HG02885 (cell line): ENCODE results near the gene CST9.
"Not testable (repeated sequence)": the region's sequence is repeated elsewhere in the genome, so short reads cannot be mapped to it uniquely, and the experiment has no call there.

Source experiments
- ATAC-seq: cut with Tn5 transposase; IDR thresholded peaks from one replicate; pipeline ENCODE4 v1.9.1; 2021; ENCODE audit warnings: mild to moderate bottlenecking; ENCODE audit not compliant: unreplicated experiment, poor library complexity

CST9 gene

DNA sequence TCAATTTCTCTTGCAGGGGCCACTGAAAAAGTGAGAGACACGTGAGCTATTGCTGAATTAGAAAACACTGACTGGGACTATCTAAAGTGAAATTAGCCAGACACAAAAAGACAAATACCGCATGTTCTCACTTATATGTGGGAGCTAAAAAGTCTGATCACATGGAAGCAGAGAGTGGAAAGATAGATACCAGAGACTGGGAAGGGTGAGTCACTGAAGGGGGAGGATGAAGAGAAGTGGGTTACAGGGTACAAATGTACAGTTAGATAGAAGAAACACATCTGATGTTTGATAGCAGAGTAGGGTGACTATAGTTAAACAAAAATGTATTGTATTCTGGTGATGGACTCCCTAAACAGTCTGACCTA is 18.6 kb upstream of the CST9 start:
- ATAC-seq, result no peak

DNA sequence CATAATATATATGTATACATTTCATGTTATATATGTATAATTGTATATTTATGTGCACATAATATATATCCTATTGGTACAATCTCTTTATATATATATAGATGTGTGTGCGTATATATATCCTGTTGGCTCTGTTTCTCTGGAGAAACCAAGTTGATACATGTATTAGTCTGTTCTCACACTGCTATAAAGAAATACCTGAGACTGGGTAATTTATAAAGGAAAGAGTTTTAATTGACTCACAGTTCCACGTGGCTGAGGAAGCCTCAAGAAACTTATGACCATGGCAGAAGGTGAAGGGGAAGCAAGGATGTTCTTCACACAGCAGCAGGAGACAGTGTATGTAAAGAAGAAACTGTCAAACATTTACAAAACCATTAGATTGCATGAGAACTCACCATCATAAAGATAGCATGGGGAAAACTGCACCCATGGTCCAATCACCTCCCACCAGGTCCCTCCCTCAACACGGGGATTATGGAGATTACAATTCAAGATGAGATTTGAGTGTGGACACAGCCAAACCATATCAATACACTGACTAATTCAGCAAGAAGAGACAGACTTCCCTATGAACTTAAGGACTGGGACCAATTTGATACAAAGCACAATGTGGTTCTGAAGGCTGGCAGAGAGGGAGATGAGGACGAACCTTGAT is 18.1 kb upstream of the CST9 start:
- ATAC-seq, result no peak

DNA sequence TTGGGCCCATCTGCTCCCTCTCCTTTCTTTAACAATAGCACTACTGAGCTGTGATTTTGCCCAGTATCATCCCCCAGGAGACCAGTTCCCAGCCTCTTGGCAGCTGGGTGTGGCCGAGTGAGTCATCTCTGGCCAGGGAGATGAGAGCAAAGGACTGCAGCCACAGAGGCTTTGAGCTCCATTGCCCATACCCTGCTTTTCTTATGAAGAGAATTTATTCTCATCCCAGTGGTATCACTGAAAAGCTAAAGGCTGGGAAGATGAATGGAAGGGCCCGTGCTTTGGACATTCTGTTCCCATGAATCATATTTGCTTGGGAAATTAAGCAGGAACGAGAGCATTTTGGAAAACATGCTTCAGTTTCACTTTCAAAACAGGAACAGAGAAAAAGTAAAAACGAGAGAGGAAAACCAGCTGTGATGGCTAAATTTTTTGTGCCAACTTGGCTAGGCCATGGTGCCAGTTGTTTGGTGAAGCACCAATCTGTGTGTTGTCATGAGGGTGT is 17.2 kb upstream of the CST9 start:
- ATAC-seq, result peak; percentile 66

DNA sequence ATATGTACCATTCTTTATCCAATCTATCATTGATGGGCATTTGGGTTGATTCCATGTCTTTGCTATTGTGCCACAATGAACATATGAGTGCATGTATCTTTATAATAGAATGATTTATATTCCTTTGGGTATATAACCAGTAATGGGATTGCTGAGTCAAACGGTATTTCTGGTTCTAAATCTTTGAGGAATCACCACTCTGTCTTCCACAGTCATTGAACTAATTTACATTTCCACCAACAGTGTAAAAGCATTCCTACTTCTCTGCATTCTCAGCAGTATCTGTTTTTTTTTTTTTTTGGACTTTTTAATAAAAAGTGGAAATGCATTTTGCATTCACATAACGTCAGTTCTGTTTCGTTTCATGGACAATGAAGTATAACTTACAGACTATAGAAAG is 16.7 kb upstream of the CST9 start:
- ATAC-seq, result not testable (repeated sequence)

DNA sequence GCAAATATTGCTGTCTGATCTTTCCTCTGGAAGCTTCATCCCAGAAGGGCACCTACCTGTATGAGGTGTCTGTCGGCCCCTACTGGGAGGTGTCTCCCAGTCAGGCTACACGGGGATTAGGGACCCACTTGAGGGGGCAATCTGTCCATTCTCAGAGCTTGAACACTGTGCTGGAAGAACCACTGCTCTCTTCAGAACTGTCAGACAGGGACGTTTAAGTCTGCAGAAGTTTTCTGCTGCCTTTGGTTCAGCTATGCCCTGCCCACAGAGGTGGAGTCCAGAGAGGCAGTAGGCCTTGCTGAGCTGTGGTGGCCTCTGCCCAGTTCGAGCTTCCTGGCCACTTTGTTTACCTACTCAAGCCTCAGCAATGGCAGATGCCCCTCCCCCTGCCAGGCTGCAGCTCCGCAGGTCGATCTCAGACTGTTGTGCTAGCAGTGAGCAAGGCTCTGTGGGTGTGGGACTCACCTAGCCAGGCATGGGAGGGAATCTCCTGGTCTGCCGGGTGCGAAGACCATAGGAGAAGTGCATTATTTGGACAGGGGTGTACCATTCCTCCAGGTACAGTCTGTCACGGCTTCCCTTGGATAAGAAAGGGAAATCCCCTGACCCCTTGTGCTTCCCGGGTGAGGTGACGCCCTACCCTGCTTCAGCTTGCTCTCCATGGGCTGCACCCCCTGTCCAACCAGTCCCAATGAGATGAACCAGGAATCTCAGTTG is 15.1 kb upstream of the CST9 start:
- ATAC-seq, result not testable (repeated sequence)

DNA sequence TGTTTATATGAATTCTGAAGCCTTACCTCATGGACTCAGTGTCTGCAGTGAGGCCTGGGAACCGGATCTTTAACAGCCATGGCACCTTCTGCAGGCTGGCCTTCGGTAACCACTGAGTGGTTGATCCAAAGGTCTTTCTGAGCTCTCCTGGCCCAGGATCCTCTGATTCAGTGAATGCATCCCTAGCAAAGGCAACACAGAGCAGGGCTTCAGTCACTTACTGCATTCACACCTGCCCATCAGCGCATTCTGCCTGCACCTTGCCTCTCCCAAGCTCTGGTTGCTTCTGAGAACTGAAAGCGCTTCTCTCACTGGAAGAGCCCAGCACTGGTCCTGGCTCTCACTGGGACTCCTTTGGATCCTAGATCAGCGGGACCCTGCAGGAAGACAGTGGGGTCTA is 8.4 kb upstream of the CST9 start:
- ATAC-seq, result no peak

DNA sequence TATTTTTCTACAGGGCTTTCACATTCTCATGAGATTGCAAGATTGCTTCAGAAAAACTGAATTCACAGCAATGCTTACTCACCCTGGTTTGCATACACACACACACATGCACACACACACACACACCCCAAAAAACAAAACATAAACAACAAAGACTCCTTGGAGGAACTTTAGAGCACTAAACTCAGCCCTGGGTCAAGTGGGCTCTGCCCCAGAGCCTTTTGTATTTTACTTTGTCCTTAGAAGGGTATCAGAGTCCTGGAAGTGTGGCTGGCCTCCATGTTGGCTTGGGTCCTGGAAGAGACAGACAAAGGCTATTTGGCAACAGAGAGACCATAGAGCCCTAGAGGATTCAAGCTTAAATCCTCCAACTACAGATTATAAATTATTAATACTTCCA is 8.0 kb upstream of the CST9 start:
- no peak for ATAC-seq

DNA sequence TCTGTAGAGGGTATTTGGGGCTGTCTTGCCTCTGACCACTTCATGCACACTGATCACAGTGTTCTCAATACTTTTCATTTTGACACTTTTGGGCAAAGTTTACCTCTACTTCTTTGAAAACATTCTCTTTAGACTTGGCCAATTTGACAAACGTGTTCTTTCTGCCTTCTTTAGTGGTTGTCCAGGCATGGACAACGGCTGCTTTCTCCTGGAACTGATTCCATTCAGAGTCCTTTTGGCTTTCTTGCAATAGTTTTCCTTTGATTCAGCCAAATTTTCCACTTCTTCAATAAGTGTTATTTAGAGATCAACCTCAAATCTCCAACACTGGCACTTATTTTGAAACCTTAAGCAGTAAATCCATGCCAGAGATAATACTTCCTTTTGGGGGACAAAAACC is 6.7 kb upstream of the CST9 start:
- no peak for ATAC-seq

DNA sequence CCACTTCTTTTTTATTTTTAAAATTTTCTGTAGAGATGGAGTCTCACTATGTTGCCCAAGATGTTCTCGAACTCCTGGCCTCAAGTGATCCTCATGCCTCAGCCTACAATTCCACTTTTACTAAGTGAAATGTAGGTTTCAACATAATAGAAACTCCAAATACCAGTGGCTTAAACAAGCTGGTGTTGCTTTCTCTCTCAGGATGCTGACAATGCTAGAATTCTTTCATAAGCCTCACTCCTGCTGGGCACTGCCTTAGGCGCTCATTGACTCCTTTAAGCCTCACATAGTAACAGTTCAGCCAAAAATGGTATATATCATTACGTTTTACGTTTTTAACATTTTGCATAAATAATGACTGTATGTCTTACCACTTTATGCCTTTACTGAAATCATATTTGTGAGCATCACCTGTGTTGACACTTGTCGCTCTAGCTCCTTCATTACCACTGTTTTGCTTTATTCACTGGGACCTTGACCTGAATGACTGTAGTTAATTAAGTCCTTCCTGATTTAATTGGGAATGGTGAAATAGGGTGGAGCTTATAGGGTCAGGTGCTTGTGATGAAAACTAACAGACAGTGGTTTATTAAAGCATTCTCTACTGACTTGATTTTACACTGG is 3.9 kb upstream of the CST9 start:
- no peak for ATAC-seq

DNA sequence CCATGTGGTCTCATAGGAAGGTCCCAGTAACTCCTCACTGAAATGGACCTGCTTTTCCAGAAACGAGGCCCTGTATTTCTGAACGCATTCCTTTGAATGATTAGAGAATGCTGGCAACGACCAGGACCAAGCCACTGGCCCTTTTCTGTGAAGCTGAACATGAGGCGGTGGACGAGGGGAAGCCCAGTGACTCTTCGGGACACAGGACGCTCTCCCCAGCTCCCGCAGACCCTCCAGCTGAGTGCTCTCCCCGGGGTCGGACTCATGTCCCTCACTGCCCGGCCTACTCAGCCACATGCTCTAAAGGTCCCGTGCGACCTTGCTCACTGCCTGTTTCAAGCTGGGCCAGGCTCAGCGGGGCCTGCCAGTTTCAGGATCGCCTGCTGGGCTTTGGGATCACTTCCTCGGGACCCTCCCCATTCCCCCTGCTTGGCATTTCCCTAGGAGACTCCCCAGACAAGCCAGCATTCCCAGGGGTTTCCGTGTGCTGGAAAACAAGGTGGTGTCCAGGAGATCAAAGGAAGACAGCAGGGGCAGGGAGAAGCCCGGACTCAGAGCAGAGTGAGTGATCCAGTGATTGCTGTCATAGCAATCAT is 2.6 kb upstream of the CST9 start:
- no peak for ATAC-seq

DNA sequence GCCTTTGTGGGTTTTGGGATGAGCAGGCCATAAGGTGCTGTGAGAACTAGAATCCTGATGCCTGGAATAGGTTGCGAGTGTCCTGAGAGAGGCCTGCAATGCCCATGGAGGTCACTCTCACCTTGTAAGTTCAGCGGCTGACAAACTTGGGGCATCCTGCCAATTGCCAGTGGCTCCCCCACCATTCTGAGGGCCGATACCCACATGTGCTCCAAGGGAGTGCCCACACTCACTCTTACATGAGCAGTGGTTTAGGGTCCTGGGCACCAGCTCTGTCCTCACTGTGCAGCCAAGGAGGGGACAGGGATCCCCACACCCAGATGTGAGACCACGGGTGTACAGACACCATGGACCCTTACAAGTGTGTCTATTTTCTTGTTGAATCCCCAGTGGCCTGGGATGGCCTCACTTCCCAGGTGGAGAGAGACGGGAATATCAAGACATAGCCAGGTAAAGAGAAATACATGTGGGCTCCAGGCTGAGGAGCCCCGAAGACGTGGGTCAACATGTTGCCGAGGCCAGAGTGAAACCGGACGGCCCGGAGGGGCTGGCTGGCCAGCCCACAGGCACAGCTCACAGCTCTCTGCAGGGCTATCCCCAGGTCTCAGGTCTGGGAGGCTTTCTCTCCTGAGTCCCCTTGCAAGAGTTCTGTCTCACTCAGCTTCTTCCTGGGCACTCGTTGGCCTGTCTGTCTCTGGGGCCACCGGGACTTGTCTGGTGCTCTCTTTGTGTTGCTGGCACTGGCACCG is 2.0 kb upstream of the CST9 start:
- ATAC-seq, result no peak

DNA sequence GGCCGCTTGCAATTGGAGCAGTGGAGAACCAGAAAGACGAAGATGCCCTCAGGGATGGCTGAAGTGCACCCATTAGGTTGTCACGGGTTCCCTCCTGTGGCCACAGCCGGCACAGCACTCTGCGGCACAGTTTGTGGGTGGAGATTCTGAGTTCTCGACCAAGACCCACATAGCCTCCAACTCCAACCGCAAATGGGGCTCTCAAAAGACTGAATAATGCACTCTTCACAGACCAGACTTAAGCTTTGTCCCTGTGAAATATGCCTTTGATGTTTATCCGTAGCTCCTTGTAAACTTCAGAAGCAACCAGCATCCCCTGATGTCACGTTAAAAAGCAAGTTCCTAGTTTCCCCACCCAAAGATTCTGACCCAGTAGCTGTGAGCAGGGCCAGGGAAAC is 934 bp upstream of the CST9 start:
- ATAC-seq, result peak; percentile 95

DNA sequence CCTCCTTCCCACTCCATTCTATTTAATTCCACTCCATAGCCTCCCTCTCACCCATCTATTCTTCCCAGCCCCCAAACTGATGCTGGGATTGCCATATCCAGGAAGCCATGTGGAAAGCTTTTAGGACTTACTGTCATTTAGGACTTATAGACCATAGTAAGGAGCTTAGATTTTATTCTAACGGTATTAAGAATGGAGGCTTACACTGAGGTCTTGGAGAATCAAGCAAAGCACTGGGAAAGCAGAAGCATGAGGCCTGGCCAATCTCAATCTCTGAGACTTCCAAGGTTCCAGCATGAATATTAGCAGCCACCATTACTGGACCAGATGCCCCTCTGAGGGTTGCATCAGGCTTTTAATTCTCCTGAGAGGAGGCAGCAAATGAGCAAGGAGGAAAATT is 1.4 kb downstream of the CST9 start:
- no peak for ATAC-seq

DNA sequence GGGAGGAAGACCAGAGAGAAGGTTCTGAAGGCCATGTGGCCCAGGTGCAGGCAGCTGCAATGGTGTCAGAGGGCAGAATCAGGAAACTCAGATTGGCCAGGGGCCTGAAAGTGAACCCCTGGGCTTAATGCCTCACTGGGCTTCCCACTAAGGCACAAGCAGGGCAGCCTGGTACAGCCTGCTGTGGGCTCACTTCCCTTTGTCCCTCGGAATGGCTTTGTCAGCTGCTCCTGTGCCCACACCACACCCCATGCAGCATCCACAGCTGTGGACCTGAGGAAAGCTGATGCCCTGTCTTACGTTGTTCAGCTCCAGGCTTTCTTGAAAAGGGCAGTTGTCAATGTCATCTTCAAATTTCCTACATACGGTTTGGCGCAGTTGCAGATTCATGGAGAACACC is 2.4 kb downstream of the CST9 start:
- ATAC-seq, result no peak

DNA sequence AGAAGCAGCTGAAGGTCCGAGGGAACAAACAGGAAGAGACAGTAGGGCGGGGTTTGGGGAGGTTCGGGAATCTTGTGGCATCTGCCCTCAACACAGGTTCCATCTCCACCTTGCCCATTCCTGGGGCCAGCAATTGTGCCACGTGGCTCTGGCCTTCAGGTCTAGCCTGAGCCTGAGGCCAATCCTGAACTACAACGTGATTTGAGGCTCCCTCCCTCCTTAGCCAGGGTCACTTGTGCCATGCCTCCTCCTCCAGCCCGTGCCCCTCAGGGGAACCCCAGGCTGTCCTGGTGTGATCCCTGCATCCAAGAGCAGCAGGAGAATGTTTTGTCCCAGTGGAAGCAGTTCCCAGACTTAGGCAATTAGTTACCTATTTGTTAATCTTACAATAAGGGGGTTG is 3.0 kb downstream of the CST9 start:
- no peak for ATAC-seq

DNA sequence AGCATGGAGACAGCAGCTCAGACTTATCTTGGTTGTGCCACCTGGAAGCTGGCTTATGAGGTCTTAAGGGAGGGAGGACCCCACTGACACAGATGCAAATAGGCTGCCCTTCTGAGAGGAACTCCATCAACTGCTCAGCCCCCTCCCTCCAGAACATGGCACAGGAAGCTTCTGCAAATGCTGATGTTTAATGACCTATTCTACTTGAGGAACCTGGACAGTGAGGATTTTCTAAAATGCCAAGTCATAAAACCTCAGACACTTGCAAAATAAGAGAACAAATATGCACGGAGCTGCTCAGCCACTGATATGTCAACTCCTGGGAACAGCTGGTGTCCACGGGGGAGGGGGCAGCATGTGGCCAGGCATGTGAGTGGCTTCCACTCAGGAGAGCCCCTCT is 3.5 kb downstream of the CST9 start:
- no peak for ATAC-seq

DNA sequence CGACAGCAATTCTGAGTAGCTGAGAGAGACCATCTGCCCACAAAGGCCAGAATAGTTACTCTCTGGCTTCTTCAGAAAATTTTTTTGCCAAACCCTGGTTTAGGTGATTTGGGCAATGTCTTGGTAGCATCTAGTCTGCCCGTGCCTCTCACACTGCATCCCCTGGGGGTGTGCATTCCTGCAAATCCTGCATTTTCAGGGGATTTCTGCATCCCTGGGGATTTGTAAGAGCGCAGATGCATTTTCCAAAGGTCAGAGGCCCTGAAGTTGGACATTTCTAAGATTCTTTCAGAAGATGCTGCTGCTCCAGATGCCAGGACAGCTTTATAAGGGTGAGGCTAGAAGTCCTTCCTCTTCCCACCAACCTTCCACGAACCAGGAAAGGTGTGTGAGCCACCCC is 4.0 kb downstream of the CST9 start:
- ATAC-seq, result no peak

DNA sequence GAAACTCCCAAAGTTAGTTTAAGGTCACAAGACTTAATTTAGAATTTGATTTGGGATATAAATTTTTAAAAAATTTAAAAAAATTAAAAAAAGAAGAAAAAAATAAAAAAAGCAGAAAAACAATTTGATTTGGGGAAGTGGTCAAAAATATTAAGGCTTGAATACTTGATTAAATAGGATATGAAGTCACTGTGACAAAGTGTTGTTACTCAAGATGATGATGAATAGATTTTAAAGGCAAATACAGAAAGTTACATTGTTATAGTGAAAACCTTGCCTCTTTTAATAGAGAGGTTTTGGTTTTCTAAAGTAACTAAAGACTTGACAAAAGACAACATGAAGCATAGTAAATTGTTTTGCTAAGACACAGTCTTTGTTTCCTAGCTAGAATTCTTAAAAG is 7.2 kb downstream of the CST9 start:
- no peak for ATAC-seq

DNA sequence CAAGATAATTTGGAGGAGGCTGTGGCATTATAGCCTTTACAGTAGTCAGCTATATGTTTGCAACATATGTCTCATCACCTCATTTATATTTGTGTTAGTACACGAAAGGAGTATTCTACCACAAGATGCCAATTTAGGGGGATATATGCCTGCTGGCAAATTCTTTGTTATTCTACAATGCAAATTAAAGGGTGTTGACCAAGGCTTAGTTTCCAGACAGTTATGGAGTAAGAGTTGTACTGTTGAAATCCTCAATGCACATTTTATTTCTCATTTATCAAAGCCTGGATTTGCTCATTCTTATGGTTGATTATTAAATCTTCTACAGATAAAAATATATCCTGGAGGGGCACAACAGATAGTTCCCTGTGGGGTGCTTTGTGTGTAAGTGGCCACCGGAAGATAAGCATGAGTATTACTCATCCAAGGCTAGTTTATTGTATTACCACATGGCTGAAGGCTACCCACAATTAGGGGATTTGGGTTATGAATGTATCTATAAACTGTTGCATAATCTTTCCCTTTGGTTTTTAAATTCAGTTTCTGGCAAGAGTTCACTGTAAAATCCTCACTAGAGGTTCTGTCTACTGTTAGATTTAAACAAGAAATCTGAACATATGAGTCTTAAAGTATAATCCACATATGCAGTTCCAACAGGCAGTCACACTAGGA is 9.0 kb downstream of the CST9 start:
- ATAC-seq, result no peak

DNA sequence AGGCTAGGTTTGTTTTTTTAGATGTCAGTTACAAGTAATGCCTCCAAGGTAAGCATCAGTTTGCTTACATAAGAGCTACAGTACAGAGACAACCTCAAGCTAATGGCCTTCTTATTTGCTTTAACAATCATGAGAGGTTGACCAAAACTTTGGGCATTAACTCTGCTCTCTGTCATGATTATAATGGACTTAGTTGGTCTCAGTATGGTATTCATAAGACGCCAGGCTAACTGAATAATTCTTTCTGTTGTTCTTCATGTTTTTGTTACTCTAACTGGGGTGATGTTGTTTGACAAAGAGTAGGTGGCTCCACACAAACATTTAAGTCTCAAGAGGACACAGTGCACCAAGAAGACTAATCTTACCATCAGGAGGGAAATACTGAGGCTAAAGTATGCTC is 9.8 kb downstream of the CST9 start:
- no peak for ATAC-seq
